HCT116 (cell line): Measurements from ENCODE around the gene SLC6A7. TPM values are rescaled to one million over a fixed set of nuclear protein-coding genes. Genes with fewer than 3 reads are reported as not detected.

Experiments
- ATAC-seq: fragments of 200-7000 bp; cut with Tn5 transposase; 2 replicates; pipeline ENCODE4 v1.9.1; 2020; ENCODE audit warnings: mild to moderate bottlenecking, moderate library complexity
- BruUV-seq: library from RNA; stranded (reverse); fragments of 400-500 nt; replicated peaks from 2 replicates; lab custom pipeline; 2021; lab: Mats Ljungman, UMichigan
- CTCF ChIA-PET: fragments of 300-600 bp; sonication (Branson Sonifier 250); formaldehyde crosslinking; loops from one replicate; lab custom pipeline; 2021; ENCODE audit warnings: antibody characterized with exemption; lab: Charles Lee
- POLR2A ChIA-PET: fragments of 300-600, 350-600 bp; sonication (Branson Sonifier 250); formaldehyde crosslinking; loops from one replicate; lab custom pipeline; 2021; ENCODE audit warnings: antibody characterized with exemption; lab: Charles Lee
- RAD21 ChIA-PET, 2 experiments: fragments of 300-600 bp; sonication (Branson Sonifier 250); formaldehyde crosslinking; loops; one replicate each; lab custom pipeline; 2023; ENCODE audit warnings: low total read pairs in 2 of 2; ENCODE audit not compliant: uncharacterized antibody in 2 of 2, unreplicated experiment in 2 of 2, low non-redundant PET in 1 of 2; lab: Charles Lee
- DNase-seq: peaks from one replicate; pipeline ENCODE4 v3.0.0-alpha.2; 2010; ENCODE audit warnings: low read depth, low spot score
- H2AFZ ChIP-seq: fragments of 200-600 bp; shearing (Covaris generic), sonication (generic); 2 replicates; pipeline ENCODE4 v1.6.1; 2017; ENCODE audit warnings: low read depth, mixed run types, mixed read lengths, antibody characterized with exemption, low read length; ENCODE audit not compliant: poor library complexity, severe bottlenecking
- H3K27ac ChIP-seq: 2 replicates; pipeline ENCODE4 v1.5.1; 2012; ENCODE audit warnings: low read depth, low read length
- H3K27me3 ChIP-seq: fragments of 200-600 bp; sonication (generic); 2 replicates; pipeline ENCODE4 v1.6.1; 2016; ENCODE audit warnings: mixed run types, low read length, mixed read lengths; ENCODE audit not compliant: insufficient read depth
- H3K36me3 ChIP-seq, 2 experiments: fragments of 200-500 bp in 1 of 2; fragments of 200-600 bp in 1 of 2; sonication (Bioruptor generic) in 1 of 2; sonication (generic) in 1 of 2; 2 replicates each; pipeline versions ENCODE4 v1.5.1 to v1.6.1; 2014 to 2016; ENCODE audit warnings: low read length in 2 of 2, inconsistent platforms in 1 of 2, mixed read lengths in 1 of 2, mixed run types in 1 of 2; ENCODE audit not compliant: insufficient read depth in 2 of 2, control insufficient read depth in 1 of 2
- H3K4me1 ChIP-seq, 2 experiments: fragments of 200-600 bp in 1 of 2; sonication (generic) in 1 of 2; 2 replicates each; pipeline versions ENCODE4 v1.5.1 to v1.6.1; 2012 to 2017; ENCODE audit warnings: low read length in 2 of 2, inconsistent platforms in 1 of 2, mild to moderate bottlenecking in 1 of 2, mixed read lengths in 1 of 2, mixed run types in 1 of 2, moderate library complexity in 1 of 2; ENCODE audit not compliant: insufficient read depth in 2 of 2, control insufficient read depth in 1 of 2
- H3K4me2 ChIP-seq: fragments of 200-600 bp; sonication (generic); 2 replicates; pipeline ENCODE4 v1.6.1; 2017; ENCODE audit warnings: mixed run types, low read length, mixed read lengths
- H3K4me3 ChIP-seq, 2 experiments: fragments of 200-600 bp in 1 of 2; sonication (generic) in 1 of 2; replicated peaks in 1 of 2; 2 replicates each; pipeline ENCODE4 v1.5.1; 2011 to 2016; ENCODE audit warnings: low read length in 2 of 2, control low read depth in 1 of 2, low read depth in 1 of 2, mild to moderate bottlenecking in 1 of 2, mixed read lengths in 1 of 2, mixed run types in 1 of 2
- H3K79me2 ChIP-seq: fragments of 200-600 bp; sonication (generic); 2 replicates; pipeline ENCODE4 v1.6.1; 2017; ENCODE audit warnings: mild to moderate bottlenecking, mixed run types, low read length, moderate library complexity, mixed read lengths; ENCODE audit not compliant: insufficient read depth
- H3K9ac ChIP-seq: fragments of 200-600 bp; sonication (generic); 2 replicates; pipeline ENCODE4 v1.6.1; 2016; ENCODE audit warnings: low read length, mixed read lengths
- H3K9me2 ChIP-seq: fragments of 200-600 bp; sonication (generic), shearing (Covaris generic); 2 replicates; pipeline ENCODE4 v1.6.1; 2017; ENCODE audit warnings: mixed run types, mild to moderate bottlenecking, moderate library complexity; ENCODE audit not compliant: insufficient read depth
- H3K9me3 ChIP-seq, 2 experiments: fragments of 200-500 bp in 1 of 2; fragments of 200-600 bp in 1 of 2; sonication (Bioruptor generic) in 1 of 2; sonication (generic) in 1 of 2; 2 replicates each; pipeline ENCODE4 v1.6.1; 2014 to 2017; ENCODE audit warnings: low read length in 2 of 2, mixed read lengths in 2 of 2, inconsistent platforms in 1 of 2, low read depth in 1 of 2, mild to moderate bottlenecking in 1 of 2, mixed run types in 1 of 2, moderate library complexity in 1 of 2; ENCODE audit not compliant: control insufficient read depth in 1 of 2, insufficient read depth in 1 of 2
- H4K20me1 ChIP-seq: fragments of 200-600 bp; sonication (generic), shearing (Covaris generic); 2 replicates; pipeline ENCODE4 v1.6.1; 2017; ENCODE audit warnings: mixed run types, mild to moderate bottlenecking, moderate library complexity; ENCODE audit not compliant: insufficient read depth
- CBX3 ChIP-seq: IDR thresholded peaks from 2 replicates; pipeline ENCODE4 v1.6.1; 2012; ENCODE audit warnings: low read depth
- EGR1 ChIP-seq: IDR thresholded peaks from 2 replicates; pipeline ENCODE4 v1.6.1; 2012; ENCODE audit warnings: low read depth
- EZH2 ChIP-seq: fragments of 200-600 bp; sonication (generic); IDR thresholded peaks from 2 replicates; pipeline ENCODE4 v1.6.1; 2017; ENCODE audit warnings: antibody characterized with exemption, mixed run types
- EZH2phosphoT487 ChIP-seq: fragments of 200-600 bp; IDR thresholded peaks from 2 replicates; pipeline ENCODE4 v1.6.1; 2018; ENCODE audit warnings: antibody characterized with exemption, borderline replicate concordance
- POLR2A ChIP-seq: IDR thresholded peaks from 2 replicates; pipeline ENCODE4 v1.7.0; 2011; ENCODE audit warnings: borderline replicate concordance; ENCODE audit not compliant: insufficient read depth, insufficient read length; ENCODE audit errors: extremely low read depth
- RAD21 ChIP-seq: IDR thresholded peaks from 2 replicates; pipeline ENCODE4 v1.6.1; 2012; ENCODE audit warnings: low read depth, mild to moderate bottlenecking
- SIN3A ChIP-seq: IDR thresholded peaks from 2 replicates; pipeline ENCODE4 v1.6.1; 2012; ENCODE audit warnings: low read depth
- SP1 ChIP-seq: IDR thresholded peaks from 2 replicates; pipeline ENCODE4 v1.6.1; 2012; ENCODE audit warnings: low read depth
- SRF ChIP-seq: IDR thresholded peaks from 2 replicates; pipeline ENCODE4 v1.6.1; 2012; ENCODE audit warnings: low read depth
- TCF7L2 ChIP-seq: IDR thresholded peaks from 2 replicates; pipeline ENCODE4 v1.7.0; 2011; ENCODE audit warnings: borderline replicate concordance, inconsistent platforms; ENCODE audit not compliant: insufficient read depth, insufficient read length; ENCODE audit errors: extremely low read depth
- ZFX ChIP-seq: fragments of 450-650 bp; IDR thresholded peaks from 2 replicates; pipeline ENCODE4 v1.6.1; 2017
- ZNF274 ChIP-seq: fragments of 200-500 bp; sonication (Bioruptor generic); IDR thresholded peaks from 2 replicates; pipeline ENCODE4 v1.6.1; 2014; ENCODE audit warnings: mild to moderate bottlenecking, low read depth, low read length, inconsistent platforms
- intact Hi-C: fragments of 100-400 bp; cut with micrococcal nuclease; formaldehyde crosslinking; loops from 2 replicates; pipeline ENCODE4 v1.10.0; 2022
- total RNA-seq: library from RNA; stranded (reverse); gene quantifications from one replicate; pipeline ENCODE4 v1.2.1, GENCODE V29; 2021; ENCODE audit not compliant: unreplicated experiment
- TF ChIP-seq, protein P1 (sequence below): IDR thresholded peaks from 2 replicates; pipeline ENCODE4 v1.6.1; 2012
- TF ChIP-seq, protein P2 (sequence below): IDR thresholded peaks from 2 replicates; pipeline ENCODE4 v1.6.1; 2012
- TF ChIP-seq, protein P3 (sequence below), 3 experiments: fragments of 200-600 bp in 1 of 3; sonication (generic) in 1 of 3; IDR thresholded peaks in 2 of 3; conservative IDR thresholded peaks in 1 of 3; 2 replicates each; pipeline ENCODE4 v1.5.1; 2012 to 2017; ENCODE audit warnings: low read depth in 2 of 3, low read length in 2 of 3, antibody characterized with exemption in 1 of 3, borderline replicate concordance in 1 of 3, control low read depth in 1 of 3, mild to moderate bottlenecking in 1 of 3, mixed read lengths in 1 of 3, mixed run types in 1 of 3, moderate library complexity in 1 of 3; ENCODE audit not compliant: insufficient read depth in 1 of 3
- TF ChIP-seq, protein P4 (sequence below): IDR thresholded peaks from 2 replicates; pipeline ENCODE4 v1.6.1; 2012; ENCODE audit warnings: low read depth

The SLC6A7 gene
- total RNA-seq, 1 experiment from 2014 or later: not detected

DNA sequence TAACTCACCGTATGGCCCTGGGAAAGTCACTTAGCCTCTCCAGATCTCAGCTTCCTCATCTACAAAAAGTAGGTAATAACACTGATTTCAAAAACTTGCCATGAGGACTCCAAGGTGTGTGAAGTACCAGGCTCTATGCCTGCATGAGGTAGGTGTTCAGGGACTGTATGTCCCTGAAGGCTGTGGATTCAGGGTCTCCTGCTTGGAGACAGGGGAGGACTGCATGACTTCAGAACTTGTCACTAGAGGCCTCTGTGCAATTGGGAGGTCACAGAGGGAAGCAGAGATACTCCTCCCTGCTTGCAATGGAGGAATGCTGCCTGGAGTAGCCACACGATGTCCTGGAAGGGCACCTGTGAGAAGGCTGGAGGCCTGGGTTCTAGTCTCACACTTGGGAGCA, 36.4 kb upstream of the SLC6A7 start:
- Histone ChIP-seq H3K36me3 (no peaks in the 10 kb centered on the region), H3K9ac (no peak overlapping the region), H2AFZ (no peak overlapping the region), H3K4me1 (no peaks in the 10 kb centered on the region; a peak in 1 of 4 replicates), H3K9me3 (no peaks in the 10 kb centered on the region), H4K20me1 (no peaks in the 10 kb centered on the region), H3K4me2 (no peak overlapping the region), H3K27me3 (no peaks in the 10 kb centered on the region), H3K9me2 (no peaks in the 10 kb centered on the region), H3K79me2 (no peaks in the 10 kb centered on the region), H3K27ac (no peak overlapping the region), H3K4me3 (no peak overlapping the region)
- TF ChIP-seq RAD21 (no peak), SRF (no peak), ZNF274 (no peak), EGR1 (no peak), EZH2phosphoT487 (no peak), TCF7L2 (no peak), ZFX (no peak), SP1 (no peak), CBX3 (no peak), POLR2A (no peak), EZH2 (no peak), SIN3A (no peak)
- TF ChIP-seq, protein P1, sequence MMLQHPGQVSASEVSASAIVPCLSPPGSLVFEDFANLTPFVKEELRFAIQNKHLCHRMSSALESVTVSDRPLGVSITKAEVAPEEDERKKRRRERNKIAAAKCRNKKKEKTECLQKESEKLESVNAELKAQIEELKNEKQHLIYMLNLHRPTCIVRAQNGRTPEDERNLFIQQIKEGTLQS: no peak
- TF ChIP-seq, protein P2, sequence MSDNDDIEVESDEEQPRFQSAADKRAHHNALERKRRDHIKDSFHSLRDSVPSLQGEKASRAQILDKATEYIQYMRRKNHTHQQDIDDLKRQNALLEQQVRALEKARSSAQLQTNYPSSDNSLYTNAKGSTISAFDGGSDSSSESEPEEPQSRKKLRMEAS: no peak
- TF ChIP-seq, protein P3, sequence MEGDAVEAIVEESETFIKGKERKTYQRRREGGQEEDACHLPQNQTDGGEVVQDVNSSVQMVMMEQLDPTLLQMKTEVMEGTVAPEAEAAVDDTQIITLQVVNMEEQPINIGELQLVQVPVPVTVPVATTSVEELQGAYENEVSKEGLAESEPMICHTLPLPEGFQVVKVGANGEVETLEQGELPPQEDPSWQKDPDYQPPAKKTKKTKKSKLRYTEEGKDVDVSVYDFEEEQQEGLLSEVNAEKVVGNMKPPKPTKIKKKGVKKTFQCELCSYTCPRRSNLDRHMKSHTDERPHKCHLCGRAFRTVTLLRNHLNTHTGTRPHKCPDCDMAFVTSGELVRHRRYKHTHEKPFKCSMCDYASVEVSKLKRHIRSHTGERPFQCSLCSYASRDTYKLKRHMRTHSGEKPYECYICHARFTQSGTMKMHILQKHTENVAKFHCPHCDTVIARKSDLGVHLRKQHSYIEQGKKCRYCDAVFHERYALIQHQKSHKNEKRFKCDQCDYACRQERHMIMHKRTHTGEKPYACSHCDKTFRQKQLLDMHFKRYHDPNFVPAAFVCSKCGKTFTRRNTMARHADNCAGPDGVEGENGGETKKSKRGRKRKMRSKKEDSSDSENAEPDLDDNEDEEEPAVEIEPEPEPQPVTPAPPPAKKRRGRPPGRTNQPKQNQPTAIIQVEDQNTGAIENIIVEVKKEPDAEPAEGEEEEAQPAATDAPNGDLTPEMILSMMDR (IDR thresholded peaks at IDR 0.05 in 2 of 3, conservative IDR thresholded peaks at IDR 0.05 in 1 of 3; ENCODE audit: borderline replicate concordance in 1 of 3, insufficient read depth in 1 of 3, low read depth in 2 of 3, low read length in 2 of 3): no peak
- TF ChIP-seq, protein P4, sequence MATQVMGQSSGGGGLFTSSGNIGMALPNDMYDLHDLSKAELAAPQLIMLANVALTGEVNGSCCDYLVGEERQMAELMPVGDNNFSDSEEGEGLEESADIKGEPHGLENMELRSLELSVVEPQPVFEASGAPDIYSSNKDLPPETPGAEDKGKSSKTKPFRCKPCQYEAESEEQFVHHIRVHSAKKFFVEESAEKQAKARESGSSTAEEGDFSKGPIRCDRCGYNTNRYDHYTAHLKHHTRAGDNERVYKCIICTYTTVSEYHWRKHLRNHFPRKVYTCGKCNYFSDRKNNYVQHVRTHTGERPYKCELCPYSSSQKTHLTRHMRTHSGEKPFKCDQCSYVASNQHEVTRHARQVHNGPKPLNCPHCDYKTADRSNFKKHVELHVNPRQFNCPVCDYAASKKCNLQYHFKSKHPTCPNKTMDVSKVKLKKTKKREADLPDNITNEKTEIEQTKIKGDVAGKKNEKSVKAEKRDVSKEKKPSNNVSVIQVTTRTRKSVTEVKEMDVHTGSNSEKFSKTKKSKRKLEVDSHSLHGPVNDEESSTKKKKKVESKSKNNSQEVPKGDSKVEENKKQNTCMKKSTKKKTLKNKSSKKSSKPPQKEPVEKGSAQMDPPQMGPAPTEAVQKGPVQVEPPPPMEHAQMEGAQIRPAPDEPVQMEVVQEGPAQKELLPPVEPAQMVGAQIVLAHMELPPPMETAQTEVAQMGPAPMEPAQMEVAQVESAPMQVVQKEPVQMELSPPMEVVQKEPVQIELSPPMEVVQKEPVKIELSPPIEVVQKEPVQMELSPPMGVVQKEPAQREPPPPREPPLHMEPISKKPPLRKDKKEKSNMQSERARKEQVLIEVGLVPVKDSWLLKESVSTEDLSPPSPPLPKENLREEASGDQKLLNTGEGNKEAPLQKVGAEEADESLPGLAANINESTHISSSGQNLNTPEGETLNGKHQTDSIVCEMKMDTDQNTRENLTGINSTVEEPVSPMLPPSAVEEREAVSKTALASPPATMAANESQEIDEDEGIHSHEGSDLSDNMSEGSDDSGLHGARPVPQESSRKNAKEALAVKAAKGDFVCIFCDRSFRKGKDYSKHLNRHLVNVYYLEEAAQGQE: no peak
- ChIA-PET CTCF (no interaction called here), POLR2A (no interaction called here), RAD21 (no interaction called here)
- intact Hi-C loops: no loop called here
- ATAC-seq (no peak), DNase-seq (no peak)
- no TSS peak for BruUV-seq
